GM10847 (cell line): ENCODE measurements around the gene A2M.

Experiments
- POLR2A ChIP-seq: IDR thresholded peaks from 2 replicates; pipeline ENCODE4 v1.6.1; 2011; ENCODE audit not compliant: insufficient read length; ENCODE audit errors: extremely low read depth

Gene A2M

DNA sequence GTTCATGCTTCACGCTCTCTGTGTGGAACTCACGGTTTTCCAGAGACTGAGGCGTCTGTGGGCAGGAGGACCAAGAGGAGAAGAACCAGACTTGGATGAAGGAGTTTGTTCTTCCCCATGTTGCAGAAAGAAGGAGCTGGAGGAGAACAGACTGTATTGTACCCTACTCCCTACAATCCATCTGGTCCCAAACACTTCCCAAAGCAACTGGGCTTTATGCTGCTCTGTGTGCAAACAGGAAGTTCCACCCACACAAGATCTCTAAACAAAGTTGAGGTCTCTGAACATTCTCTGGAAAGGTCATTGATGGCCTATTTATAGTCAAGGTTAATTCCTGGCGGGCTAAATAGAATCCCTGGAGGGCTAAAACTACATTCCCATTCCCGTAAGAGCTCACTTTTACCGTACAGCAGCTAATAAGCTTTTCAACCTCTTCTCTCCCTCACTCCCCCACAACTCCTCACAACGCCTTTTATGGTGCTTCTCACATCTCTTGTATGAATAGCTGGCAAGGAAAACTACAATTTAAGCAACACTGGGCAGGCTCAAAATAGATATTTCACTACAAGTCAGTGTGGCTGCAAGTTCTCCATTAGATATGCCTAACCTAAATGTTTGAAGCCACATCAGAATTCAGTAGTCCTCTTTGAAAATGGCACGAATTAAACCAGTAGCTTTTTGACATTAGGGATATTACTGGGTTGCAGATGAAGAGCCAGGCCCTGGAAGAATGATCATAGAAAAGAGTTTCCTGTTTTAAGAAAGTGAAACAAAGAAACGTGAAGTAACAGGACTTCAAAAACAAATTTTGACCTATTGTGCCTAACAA is at the start of gene A2M:
TSS of gene A2M (minus strand) at position 189 of the 829 bp plus-strand sequence. CDS start at position 119, 70 bp downstream.
- no peak for TF ChIP-seq POLR2A

DNA sequence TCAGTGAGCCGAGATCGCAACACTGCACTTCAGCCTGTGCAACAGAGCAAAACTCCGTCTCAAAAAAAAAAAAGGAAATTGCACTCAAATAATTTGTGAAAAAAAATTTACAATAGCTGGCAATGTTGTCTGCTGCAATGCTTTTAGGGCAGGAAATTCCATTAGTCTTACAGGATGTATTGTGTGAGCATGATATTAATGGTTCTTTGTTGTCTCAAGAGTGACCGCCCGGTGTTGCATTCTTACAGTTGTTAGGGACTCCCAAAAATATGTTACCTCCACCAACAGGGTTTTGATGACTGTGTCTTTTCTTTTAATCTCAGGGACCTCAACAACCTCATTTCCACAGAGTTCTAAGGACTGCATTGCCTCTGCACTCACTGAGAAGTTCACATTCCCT is 47.7 kb upstream of the A2M start:
- TF ChIP-seq POLR2A: no peak

DNA sequence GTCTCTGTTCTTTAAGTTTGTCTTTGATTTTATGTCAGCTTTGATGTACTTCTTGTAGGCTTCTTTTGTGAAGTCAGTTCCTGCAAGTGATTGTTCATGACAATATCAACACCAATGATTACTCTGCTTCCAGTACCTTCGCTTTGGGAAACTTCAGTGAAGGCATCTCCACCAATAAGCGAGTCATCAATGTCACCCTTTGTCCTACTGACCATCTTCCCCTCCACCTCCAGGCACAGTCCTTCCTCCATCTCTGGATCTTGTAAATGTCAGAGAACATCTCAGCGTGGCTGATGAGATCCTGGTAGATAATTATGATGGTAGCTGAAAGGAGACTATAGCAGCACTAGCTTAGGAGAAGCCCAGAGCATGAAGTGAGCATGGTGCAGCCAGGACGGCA is 40.4 kb upstream of the A2M start:
- TF ChIP-seq POLR2A: no peak

DNA sequence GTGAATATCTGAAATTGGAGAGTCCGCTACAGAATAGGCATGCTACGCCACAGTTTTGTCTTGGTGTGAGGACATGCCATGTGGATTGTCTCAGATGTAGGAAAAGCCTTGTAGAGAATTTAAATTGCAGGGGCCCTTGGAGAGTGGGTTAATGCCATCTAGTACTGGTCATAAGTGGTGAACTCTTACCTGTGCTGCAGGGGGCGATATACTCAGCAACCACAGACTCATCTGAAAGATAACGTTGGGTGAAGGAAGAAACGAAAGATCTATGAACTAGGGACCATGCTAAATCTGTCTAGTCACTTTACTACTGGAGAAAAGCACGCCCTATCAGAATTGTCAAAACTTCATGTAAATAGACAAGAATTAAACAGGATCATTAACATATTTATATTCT is 33.7 kb upstream of the A2M start:
- no peak for TF ChIP-seq POLR2A

DNA sequence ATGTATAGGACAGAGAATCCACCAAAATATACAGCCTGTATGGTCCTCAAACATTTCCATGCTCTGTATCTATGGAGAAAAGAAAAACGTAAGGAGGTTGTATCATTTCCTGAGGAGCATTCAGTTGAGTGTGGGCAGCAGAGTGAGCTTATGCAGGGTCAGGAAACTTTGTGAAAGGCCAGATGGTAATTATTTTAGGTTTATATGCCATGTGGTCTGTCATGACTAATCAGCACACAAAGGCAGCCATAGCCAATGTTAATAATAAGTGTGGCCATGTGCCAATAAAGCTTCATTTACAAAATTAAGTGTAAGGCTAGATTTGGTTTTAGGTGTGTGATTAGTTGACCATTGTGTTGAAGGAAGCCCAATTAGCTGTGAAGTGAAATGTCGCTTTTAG is 33.2 kb upstream of the A2M start:
- TF ChIP-seq POLR2A: no peak

DNA sequence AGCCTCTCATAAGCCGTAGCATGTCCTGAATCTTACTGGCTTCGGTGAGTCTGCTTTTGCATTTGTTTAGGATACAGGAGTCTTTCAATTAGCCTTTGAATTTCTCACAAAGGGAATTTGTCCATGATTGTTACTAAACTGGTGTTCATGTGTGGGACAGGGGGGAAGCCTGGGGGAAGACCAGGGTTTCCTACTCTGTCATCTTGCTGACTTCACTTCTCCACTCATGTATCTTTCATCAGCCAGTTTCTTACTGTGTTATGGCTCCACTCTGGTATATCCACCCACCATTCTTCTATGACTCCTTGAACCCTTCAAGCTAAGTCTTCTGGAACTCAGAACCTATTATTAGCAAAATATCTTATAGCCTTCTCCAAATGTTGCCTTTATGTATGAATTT is 31.7 kb upstream of the A2M start:
- no peak for TF ChIP-seq POLR2A

DNA sequence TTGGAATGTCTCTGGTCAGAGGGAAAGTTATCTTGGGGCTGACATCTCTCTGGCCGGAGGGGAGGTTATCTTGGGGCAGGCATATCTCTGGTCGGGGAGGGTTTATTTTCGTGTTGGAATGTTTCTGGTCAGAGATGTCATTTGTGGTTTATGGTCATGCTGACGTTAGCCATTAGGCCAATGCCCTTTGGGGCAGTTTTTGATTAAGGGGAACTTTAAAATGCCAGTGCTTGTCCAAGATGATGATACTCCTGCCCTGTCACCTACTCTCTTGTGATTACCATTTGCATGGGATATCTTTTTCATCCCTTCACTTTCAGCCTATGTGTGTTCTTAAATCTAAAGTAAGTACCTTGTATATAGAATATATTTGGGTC is 29.0 kb upstream of the A2M start:
- TF ChIP-seq POLR2A: no peak

DNA sequence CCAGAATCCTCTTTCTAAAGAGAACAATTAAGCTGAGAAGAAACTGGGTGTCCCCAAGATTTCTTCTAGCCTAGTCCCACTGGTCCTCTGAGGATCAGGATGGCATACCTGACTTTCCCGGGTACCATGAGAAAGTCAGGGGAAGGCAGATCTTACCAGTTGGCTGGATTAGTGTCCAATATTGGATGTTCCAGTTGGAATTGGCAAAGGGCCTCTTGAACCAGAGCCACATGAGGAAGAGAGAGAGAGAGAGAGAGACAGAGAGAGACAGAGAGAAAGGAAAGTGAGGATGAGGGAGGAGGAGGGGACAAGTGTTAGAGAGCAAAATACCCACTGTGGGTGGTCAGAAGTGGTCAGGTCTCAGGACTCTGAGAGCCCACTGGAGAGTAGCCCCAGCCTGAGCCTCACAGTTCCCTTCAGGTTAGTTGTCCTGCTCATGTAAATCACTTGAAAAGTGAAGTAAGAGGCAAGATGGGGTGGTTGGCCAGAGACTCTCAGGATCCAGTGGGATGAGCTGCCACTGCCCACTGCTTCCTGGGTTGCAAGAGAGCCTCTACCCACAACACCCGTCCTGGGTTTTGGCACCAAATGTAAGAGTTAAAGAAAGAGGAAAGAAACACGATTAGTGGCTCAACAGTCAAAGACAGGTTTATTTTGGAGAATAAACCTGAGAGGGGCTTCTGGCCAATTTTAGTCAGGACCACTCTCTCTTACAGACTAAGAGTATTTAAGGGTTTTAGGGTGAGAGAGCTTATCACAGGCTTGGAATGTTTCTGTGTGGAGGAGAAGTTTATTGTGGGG is 28.4 kb upstream of the A2M start:
- no peak for TF ChIP-seq POLR2A

DNA sequence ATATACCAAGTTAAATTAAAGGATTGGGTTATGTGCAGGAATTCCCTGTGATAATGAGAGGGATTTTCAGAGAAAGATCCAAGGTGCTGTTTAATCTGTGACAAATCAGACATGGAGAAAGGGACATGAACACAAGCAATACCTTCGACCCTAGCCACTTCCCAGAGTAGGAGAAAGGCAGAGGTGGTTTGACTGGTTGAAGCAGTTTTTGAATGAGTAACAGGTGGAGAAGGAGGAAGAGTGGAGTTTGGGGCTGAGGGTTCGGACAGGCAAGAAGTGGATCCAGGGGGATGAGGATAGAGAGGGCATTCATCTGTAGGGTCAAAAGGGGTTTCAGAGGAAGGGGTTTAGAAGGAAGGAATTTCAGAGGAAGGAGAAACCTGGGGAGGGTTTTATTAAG is 27.4 kb upstream of the A2M start:
- no peak for TF ChIP-seq POLR2A

DNA sequence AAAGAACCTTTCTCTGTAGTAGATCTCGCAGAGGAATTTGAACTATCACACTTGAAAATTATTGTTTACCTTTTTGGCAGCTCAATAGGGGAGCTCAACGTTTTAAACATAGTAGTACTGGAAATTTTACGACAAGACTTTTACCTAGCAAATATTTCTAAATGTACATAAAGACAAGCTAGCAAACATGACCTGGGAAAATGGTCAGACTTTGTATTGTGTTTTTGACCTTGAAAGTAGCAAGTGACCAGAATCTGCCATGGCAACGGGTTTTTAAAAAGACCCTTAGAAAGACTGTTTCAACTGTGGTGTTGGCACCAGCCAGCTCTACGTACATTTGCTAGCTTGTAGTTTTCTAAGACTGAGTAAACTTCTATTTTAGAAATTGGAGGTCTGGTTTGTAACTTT is 20.2 kb upstream of the A2M start:
- TF ChIP-seq POLR2A: no peak

DNA sequence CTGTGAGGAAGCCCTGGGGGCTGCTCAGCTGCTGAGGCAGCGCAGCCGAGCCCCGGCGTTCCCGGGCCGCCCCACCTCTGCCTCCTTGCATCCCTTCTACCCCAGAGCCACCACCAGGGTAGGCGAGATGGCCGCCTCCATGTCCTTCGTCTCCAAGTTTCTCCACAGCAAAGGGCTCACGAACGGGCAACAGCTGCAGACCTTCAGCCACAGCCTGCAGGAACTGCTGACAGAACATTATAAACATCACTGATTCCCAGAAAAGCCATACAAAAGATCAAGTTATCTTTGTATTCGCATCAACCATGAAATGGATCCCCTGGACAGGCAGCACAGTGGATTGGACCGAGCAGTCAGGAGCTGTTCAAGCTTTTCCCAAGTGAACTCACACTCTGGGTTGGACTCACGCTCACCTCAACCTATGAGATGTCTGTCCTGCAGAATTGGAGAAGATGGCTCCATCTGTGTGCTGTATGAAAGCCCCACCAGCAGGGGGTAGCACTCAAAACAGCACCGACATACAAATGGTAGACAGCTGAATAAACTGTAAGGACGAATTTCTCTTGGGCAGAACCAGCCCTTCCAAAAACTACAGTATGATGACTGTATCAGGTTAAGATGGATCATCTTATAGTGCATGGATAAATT is 19.4 kb upstream of the A2M start:
- no peak for TF ChIP-seq POLR2A

DNA sequence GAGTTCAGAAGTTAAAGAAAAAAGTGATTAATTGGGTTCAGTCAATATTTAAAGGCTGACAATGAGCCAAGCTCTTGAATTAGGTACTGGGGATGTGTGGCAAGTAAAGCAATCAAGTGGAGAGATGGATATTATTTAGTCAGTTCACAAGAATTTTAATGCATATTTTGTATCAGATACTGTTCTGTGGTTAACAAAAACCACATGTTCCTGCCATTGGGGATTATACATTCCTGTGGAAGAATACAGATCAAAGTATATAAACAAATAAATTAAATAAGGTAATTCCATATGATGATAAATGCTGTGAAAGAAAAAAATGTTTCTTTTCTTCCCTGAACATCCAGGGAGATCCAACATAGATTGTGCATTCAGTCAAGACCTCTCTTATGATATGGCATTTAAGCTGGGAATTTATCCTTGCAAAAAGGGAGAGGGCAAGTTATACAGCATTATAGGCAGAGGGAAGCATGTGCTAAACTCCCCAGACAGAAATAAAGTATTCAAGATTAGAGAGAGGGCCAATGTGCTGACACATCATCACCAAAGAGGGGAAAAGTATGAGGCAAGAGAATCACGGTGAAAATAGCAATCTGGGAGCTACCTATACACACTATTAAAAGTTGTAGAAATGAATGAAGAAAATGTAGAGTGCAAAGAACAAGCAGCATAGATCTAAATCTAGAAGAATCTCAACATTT is 17.6 kb upstream of the A2M start:
- TF ChIP-seq POLR2A: no peak

DNA sequence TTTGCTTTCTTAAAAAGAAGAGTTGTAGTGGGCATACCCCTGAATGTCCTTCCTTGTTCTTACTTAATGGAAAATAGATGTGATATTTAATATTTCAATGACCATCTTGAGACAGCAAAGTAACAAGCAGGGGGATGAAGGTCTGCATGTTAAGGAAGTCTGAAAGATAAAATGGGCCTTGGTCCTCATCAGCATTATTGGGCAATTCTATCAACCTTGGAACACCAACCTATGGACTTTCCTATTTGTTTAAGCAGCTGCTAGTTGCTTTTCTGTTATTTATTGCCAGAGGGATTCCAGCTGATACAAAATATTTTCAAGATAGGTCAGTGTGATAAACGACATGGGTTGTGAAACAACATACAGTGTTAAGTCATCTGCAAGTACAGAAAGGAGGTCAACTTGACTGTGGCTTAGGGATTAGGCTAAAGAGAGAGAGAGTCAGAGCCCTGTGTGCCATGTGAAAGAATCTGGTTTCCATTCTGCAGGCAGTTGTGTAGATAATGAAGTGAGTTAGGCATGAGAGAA is 16.4 kb upstream of the A2M start:
- TF ChIP-seq POLR2A: no peak

DNA sequence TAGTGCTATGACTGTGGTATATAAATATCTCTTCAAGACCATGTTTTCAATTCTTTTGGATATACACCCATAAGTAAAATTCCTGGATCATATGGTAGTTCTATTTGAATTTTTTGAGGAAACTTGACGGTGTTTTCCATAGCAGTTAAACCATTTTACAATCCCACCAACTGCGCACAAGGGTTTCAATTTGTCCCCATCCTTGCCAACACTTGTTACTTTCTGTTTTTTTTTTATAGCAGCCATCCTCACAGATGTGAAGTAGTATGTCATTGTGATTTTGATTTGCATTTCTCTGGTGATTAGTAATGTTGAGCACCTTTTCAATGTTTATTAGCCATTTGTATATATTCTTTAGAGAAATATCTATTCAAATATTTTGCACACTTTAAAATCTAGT is 14.5 kb upstream of the A2M start:
- no peak for TF ChIP-seq POLR2A

DNA sequence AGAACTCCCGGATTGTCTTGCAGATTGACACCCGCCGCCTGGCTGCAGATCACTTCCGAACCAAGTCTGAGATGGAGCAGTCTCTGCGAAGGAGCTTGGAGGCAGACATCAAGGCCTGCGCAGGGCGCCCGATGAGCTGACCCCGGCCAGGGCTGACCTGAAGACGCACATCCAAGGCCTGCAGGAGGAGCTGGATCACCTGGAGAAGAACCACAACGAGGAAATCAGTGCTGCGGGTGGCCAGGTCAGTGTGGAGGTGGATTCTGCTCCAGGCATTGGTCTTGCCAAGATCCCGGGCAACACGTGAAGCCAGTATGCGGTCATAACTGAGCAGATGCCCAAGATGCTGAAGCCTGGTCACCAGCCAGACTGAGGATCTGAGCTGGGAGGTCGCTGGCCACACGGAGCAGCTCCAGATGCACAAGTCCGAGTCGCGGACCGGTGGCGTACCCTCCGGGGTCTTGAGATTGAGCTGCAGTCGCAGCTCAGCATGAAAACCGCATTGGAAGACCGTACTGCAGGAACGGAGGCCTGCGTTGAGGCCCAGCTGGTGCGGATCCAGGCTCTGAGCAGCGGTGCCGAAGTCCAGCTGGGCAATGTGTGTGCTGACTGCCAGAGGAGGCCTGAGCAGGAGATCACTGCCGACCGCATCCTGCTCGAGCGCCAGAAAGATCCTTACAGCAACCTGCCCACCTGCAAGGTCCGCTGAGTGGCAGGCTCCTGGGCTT is 12.4 kb upstream of the A2M start:
- TF ChIP-seq POLR2A: no peak

DNA sequence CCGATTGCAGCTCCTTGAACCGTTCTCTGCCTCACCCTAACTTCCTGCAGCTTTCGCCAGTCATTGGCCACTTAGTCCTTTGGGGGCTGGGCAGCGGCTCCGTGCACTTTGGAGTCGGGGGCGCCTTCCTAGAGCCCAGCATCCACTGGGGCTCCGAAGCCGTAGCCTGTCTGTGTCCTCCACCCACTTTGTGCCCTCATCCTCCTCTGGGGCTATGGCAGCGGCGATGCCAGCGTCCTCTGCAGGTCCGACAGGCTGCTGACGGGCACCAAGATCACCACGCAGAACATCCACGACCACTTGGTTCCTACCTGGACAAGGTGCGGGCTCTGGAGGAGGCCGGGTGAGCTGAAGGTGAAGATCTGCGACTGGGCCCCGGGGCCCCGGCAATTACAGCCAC is 11.8 kb upstream of the A2M start:
- no peak for TF ChIP-seq POLR2A
